PC-3 (cell line): Measurements from ENCODE around the gene MED7. TPM values are rescaled to one million over a fixed set of nuclear protein-coding genes. Genes with fewer than 3 reads are reported as not detected.

Experiments
- ATAC-seq: fragments of 200-7000 bp; cut with Tn5 transposase; 2 replicates; pipeline ENCODE4 v1.9.1; 2020; ENCODE audit warnings: mild to moderate bottlenecking, moderate library complexity
- BruUV-seq: library from RNA; stranded (reverse); fragments of 400-500 nt; replicated peaks from 2 replicates; lab custom pipeline; 2021; lab: Mats Ljungman, UMichigan
- CTCF ChIA-PET: fragments of 300-600 bp; sonication (Branson Sonifier 250); formaldehyde crosslinking; loops from one replicate; lab custom pipeline; 2022; ENCODE audit warnings: antibody characterized with exemption; lab: Charles Lee
- POLR2A ChIA-PET: fragments of 300-600 bp; sonication (Branson Sonifier 250); formaldehyde crosslinking; loops from one replicate; lab custom pipeline; 2022; ENCODE audit warnings: antibody characterized with exemption; ENCODE audit not compliant: unreplicated experiment; lab: Charles Lee
- DNase-seq: peaks from one replicate; pipeline ENCODE4 v3.0.0-alpha.2; 2015
- H2AFZ ChIP-seq: fragments of 300-600 bp; sonication (generic); 2 replicates; pipeline ENCODE4 v1.6.0; 2016; ENCODE audit warnings: antibody characterized with exemption, low read length
- H3F3A ChIP-seq: fragments of 300-600 bp; sonication (generic); one replicate; pipeline ENCODE4 v1.6.0; 2017; ENCODE audit warnings: antibody characterized with exemption, low read length, control low read depth, mild to moderate bottlenecking; ENCODE audit not compliant: unreplicated experiment
- H3K27ac ChIP-seq: fragments of 300-600 bp; sonication (generic); 2 replicates; pipeline ENCODE4 v1.5.1; 2016; ENCODE audit warnings: mild to moderate bottlenecking, low read length
- H3K27me3 ChIP-seq: fragments of 300-600 bp; sonication (generic); 2 replicates; pipeline ENCODE4 v1.6.1; 2016; ENCODE audit warnings: low read length, mixed read lengths
- H3K36me3 ChIP-seq: fragments of 300-600 bp; sonication (generic); 2 replicates; pipeline ENCODE4 v1.6.1; 2016; ENCODE audit warnings: low read depth, mixed run types, low read length, mixed read lengths
- H3K4me1 ChIP-seq: fragments of 300-600 bp; sonication (generic); 2 replicates; pipeline ENCODE4 v1.5.1; 2016; ENCODE audit warnings: low read length; ENCODE audit not compliant: insufficient read depth
- H3K4me2 ChIP-seq: fragments of 300-600 bp; sonication (generic); 2 replicates; pipeline ENCODE4 v1.6.0; 2016; ENCODE audit warnings: low read length
- H3K4me3 ChIP-seq: fragments of 300-600 bp; sonication (generic); 2 replicates; pipeline ENCODE4 v1.5.1; 2016; ENCODE audit warnings: mild to moderate bottlenecking, low read length, mixed read lengths
- H3K79me2 ChIP-seq: fragments of 300-600 bp; sonication (generic); 2 replicates; pipeline ENCODE4 v1.6.1; 2017; ENCODE audit warnings: low read length, mixed read lengths
- H3K9ac ChIP-seq: fragments of 300-600 bp; sonication (generic); 2 replicates; pipeline ENCODE4 v1.6.0; 2016; ENCODE audit warnings: mild to moderate bottlenecking, low read length
- H3K9me2 ChIP-seq: fragments of 300-600 bp; sonication (generic); replicated peaks from 2 replicates; pipeline ENCODE4 v1.6.1; 2016; ENCODE audit warnings: mixed run types, low read length, mixed read lengths
- H3K9me3 ChIP-seq: fragments of 300-600 bp; sonication (generic); 2 replicates; pipeline ENCODE4 v1.6.1; 2016; ENCODE audit warnings: low read length, mixed read lengths
- H4K20me1 ChIP-seq: fragments of 300-600 bp; sonication (generic); 2 replicates; pipeline ENCODE4 v1.6.1; 2016; ENCODE audit warnings: low read length, mixed read lengths
- CTCF ChIP-seq: fragments of 300-600 bp; sonication (generic); conservative IDR thresholded peaks from 2 replicates; pipeline ENCODE4 v1.5.1; 2017; ENCODE audit warnings: antibody characterized with exemption, low read depth, mild to moderate bottlenecking, low read length
- EZH2 ChIP-seq: fragments of 300-600 bp; sonication (generic); IDR thresholded peaks from one replicate; pipeline ENCODE4 v1.6.1; 2017; ENCODE audit warnings: antibody characterized with exemption, mild to moderate bottlenecking, low read length; ENCODE audit not compliant: unreplicated experiment
- EZH2phosphoT487 ChIP-seq: fragments of 300-600 bp; sonication (generic); IDR thresholded peaks from 2 replicates; pipeline ENCODE4 v1.6.1; 2018; ENCODE audit warnings: mild to moderate bottlenecking, antibody characterized with exemption, low read length, borderline replicate concordance
- intact Hi-C: fragments of 100-400 bp; cut with micrococcal nuclease; formaldehyde crosslinking; loops from 2 replicates; pipeline ENCODE4 v1.9.0; 2023
- total RNA-seq: library from RNA; depleted of rRNA; stranded (reverse); fragments of >200 nt; gene quantifications from 2 replicates; pipeline ENCODE4 v1.2.3, GENCODE V29; 2014

The MED7 gene
- total RNA-seq, 1 experiment from 2014 or later: 14.8 TPM

- H2AFZ ChIP-seq: no peak overlapping the region
- no peaks in the 10 kb centered on the region for H3F3A ChIP-seq
- peaks cover 22% of the 10 kb centered on the region for H3K36me3 ChIP-seq
- H3K9ac ChIP-seq: no peak overlapping the region
- no peaks in the 10 kb centered on the region for H3K27me3 ChIP-seq
- no peak overlapping the region for H3K4me2 ChIP-seq
- no peaks in the 10 kb centered on the region for H3K9me3 ChIP-seq
- ATAC-seq: no peak
- ChIA-PET POLR2A (no interaction called here), CTCF (no interaction called here)
- no peak overlapping the region for H3K27ac ChIP-seq
- no peak overlapping the region for H3K4me3 ChIP-seq
- H3K4me1 ChIP-seq: peaks cover 7% of the 10 kb centered on the region; the same call in 1 of the 2 replicates
- no peaks in the 10 kb centered on the region; the same call in 1 of the 2 replicates for H4K20me1 ChIP-seq
- BruUV-seq: no TSS peak
- peaks cover 53% of the 10 kb centered on the region for H3K79me2 ChIP-seq
- no peaks in the 10 kb centered on the region for H3K9me2 ChIP-seq
- intact Hi-C loops: no loop called here
- no peak for DNase-seq
- TF ChIP-seq CTCF (no peak), EZH2 (no peak), EZH2phosphoT487 (no peak)
Measured at GRCh38 chr5:157137691-157138090, 5.0 kb downstream of the MED7 start.

GRCh38 chr5:157132281-157132612 is 10.4 kb downstream of the MED7 start:
- POLR2A ChIA-PET: interaction anchor here (0.6 to 1.0 kb wide), 2 partner anchors 11 to 298 kb away, joined by 3 to 6 read pairs; partner anchors contain the start of gene MED7
- intact Hi-C loops: loop anchor here (1.0 to 5.0 kb wide), 3 partner anchors 296 to 1993 kb away; no protein-coding TSS in a partner anchor
- H2AFZ ChIP-seq: no peak overlapping the region

More at GRCh38 chr5:157132281-157132612, 10.4 kb downstream of the MED7 start:
- no peaks in the 10 kb centered on the region for H3K27me3 ChIP-seq
- no peak overlapping the region for H3K4me2 ChIP-seq
- no peaks in the 10 kb centered on the region for H3F3A ChIP-seq
- no TSS peak for BruUV-seq
- no peaks in the 10 kb centered on the region for H3K9me3 ChIP-seq
- no peaks in the 10 kb centered on the region; the same call in 1 of the 2 replicates for H4K20me1 ChIP-seq
- no peaks in the 10 kb centered on the region for H3K4me1 ChIP-seq
- CTCF ChIA-PET: interaction anchor here (0.7 to 2.2 kb wide), 4 partner anchors 11 to 1992 kb away, joined by 3 to 15 read pairs (median 3); partner anchors contain the start of gene MED7
- no peak for ATAC-seq
- TF ChIP-seq EZH2 (no peak), EZH2phosphoT487 (no peak), CTCF (no peak)
- DNase-seq: no peak
- H3K79me2 ChIP-seq: no peaks in the 10 kb centered on the region
- no peaks in the 10 kb centered on the region for H3K9me2 ChIP-seq
- no peak overlapping the region for H3K4me3 ChIP-seq
- no peak overlapping the region for H3K27ac ChIP-seq
- H3K9ac ChIP-seq: no peak overlapping the region
- H3K36me3 ChIP-seq: no peaks in the 10 kb centered on the region; the same call in 1 of the 2 replicates
